ENCODE results near the gene LRCH1.

DNA sequence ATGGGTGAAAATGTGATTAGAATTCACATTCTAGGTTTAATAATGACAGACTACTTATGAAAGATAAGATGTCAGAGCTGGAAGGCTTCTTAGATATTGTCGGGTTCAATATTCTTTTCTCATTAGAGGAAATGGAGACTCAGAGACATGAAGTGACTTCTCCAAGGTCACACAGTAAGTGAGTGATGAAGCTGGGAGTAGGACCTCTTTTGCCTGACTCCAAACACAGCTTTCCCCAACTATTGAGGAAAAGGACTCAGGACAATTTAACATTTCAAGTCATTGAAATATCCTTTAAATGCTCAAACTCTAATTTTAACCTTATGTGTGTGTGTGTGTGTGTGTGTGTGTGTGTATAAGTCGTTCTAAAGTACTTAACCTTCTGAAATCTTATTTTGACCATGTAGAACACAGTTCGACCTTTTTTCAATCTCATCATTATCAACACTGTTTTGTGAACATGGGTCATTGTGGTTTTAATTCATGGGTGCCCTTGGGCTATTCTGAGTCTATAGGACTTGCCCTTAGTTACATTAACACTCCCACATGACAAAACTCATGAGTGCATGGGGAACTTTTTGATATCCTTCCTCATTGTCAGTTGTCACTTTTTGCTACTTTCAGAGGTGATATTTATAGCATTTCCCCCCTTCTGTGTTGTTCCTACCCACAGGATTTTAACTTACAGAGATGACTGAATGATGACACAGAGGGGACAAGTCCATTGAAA is 53.0 kb downstream of the LRCH1 start:
- TF ChIP-seq, protein P1, sequence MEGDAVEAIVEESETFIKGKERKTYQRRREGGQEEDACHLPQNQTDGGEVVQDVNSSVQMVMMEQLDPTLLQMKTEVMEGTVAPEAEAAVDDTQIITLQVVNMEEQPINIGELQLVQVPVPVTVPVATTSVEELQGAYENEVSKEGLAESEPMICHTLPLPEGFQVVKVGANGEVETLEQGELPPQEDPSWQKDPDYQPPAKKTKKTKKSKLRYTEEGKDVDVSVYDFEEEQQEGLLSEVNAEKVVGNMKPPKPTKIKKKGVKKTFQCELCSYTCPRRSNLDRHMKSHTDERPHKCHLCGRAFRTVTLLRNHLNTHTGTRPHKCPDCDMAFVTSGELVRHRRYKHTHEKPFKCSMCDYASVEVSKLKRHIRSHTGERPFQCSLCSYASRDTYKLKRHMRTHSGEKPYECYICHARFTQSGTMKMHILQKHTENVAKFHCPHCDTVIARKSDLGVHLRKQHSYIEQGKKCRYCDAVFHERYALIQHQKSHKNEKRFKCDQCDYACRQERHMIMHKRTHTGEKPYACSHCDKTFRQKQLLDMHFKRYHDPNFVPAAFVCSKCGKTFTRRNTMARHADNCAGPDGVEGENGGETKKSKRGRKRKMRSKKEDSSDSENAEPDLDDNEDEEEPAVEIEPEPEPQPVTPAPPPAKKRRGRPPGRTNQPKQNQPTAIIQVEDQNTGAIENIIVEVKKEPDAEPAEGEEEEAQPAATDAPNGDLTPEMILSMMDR (IDR thresholded peaks at IDR 0.05): no peak
- TF ChIP-seq POLR2A (IDR thresholded peaks at IDR 0.05): no peak
